Vagina (tissue), 2 donors: Measurements from ENCODE around the gene SMC6. TPM values are rescaled to one million over a fixed set of nuclear protein-coding genes. Genes with fewer than 3 reads are reported as not detected.

ENCODE experiments used
- DNase-seq, 2 donors: peaks; one replicate each; pipeline ENCODE4 v3.0.0-alpha.2; 2017; ENCODE audit errors: extremely low spot score in 2 of 2
- H3K27ac ChIP-seq: fragments of 200-600 bp; sonication (generic); one replicate; pipeline ENCODE4 v1.5.1; 2019
- H3K27me3 ChIP-seq: fragments of 200-600 bp; sonication (generic); one replicate; pipeline ENCODE4 v1.5.1; 2019
- H3K36me3 ChIP-seq, 2 donors: fragments of 200-600 bp; sonication (generic); one replicate each; pipeline ENCODE4 v1.5.1; 2017 to 2019
- H3K4me1 ChIP-seq: fragments of 200-600 bp; sonication (generic); one replicate; pipeline ENCODE4 v1.5.1; 2019
- H3K4me3 ChIP-seq, 2 donors: fragments of 200-600 bp; sonication (generic); 1 replicate in 1 of 2; 2 replicates in 1 of 2; pipeline ENCODE4 v1.5.1; 2016 to 2019
- H3K9me3 ChIP-seq: fragments of 200-600 bp; sonication (generic); one replicate; pipeline ENCODE4 v1.5.1; 2019
- CTCF ChIP-seq, 3 experiments: fragments of 450-650 bp in 2 of 3; fragments of 200-600 bp in 1 of 3; sonication (generic) in 1 of 3; IDR thresholded peaks; one replicate each; pipeline ENCODE4 v1.5.1; 2017 to 2019; ENCODE audit warnings: antibody characterized with exemption in 3 of 3, mild to moderate bottlenecking in 2 of 3, moderate library complexity in 2 of 3
- POLR2A ChIP-seq, 2 donors: fragments of 450-650 bp; IDR thresholded peaks; one replicate each; pipeline ENCODE4 v1.6.1; 2017; ENCODE audit warnings: antibody characterized with exemption in 2 of 2, mild to moderate bottlenecking in 2 of 2, moderate library complexity in 2 of 2
- POLR2AphosphoS5 ChIP-seq, 2 donors: sonication (generic); formaldehyde crosslinking; IDR thresholded peaks; one replicate each; pipeline ENCODE4 v1.9.0; 2017; ENCODE audit warnings: antibody characterized with exemption in 2 of 2, mild to moderate bottlenecking in 2 of 2, low read depth in 1 of 2; ENCODE audit not compliant: insufficient read depth in 1 of 2
- intact Hi-C: fragments of 100-400 bp; cut with DNase I; formaldehyde crosslinking; loops from one replicate; pipeline ENCODE4 v1.15.1; 2023
- total RNA-seq: library from RNA; depleted of rRNA; stranded (reverse); fragments of >200 nt; gene quantifications from one replicate; pipeline ENCODE4 v1.2.3, GENCODE V29; 2016

Gene SMC6
- total RNA-seq, 1 donor from 2014 or later = 33.6 TPM

DNA sequence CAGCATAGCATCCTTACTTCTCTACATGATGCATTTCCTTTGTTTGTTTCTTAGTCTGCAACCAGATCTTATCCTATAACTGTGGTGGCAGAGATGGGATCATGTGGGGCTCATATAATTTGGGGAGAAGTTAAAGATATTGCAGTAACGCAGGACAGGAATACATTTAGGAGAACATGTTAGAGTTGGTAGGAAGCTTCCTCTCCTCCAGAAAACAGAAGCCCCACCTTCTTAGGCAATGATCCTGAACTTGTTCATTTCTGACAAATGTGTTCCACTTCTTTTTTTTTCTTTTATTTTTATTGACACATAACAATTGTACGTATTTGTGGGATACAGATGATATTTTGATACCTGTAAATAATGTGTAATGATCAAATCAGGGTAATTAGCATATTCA lies 113.2 kb downstream of the SMC6 start:
- no peak overlapping the region for H3K4me3 ChIP-seq
- intact Hi-C loops = no loop called here
- no peak for DNase-seq

DNA sequence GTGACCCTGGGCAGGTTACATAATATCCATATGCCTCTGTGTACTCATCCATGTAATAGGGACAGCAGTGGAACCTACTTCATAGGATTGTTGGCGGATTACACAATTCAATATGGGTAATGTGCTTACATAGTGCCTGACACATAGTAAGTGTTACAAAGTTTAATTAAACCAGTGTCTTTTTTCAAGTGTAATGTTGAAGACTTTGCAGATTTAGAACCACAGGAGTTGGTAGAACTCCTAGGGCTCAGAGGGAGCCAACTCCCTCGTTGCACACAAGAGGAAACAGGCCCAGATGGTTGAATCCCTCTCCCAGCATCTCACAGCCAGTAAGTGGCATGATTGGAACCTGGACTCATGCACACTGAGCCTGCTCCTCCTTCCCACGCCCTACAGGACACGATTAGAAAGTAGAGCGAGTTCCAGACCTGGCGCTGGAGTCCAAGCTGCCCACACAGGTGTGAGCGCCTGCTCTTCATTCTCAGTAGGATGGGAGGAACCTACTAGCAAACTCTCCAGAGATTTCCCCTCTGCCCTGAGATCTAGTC lies 115.3 kb downstream of the SMC6 start:
- peaks cover 9% of the 10 kb centered on the region for H3K4me1 ChIP-seq
- no peaks in the 10 kb centered on the region for H3K9me3 ChIP-seq
- no peaks in the 10 kb centered on the region for H3K36me3 ChIP-seq
- H3K27me3 ChIP-seq = no peaks in the 10 kb centered on the region
- H3K27ac ChIP-seq = no peak overlapping the region
- intact Hi-C loops = no loop called here
- DNase-seq = no peak
- no peak overlapping the region for H3K4me3 ChIP-seq
- TF ChIP-seq POLR2A (IDR thresholded peaks at IDR 0.05) (no peak), POLR2AphosphoS5 (IDR thresholded peaks at IDR 0.05; ENCODE audit: insufficient read depth in 1 of 2, low read depth in 1 of 2) (no peak), CTCF (IDR thresholded peaks at IDR 0.05) (no peak)

More for the DNA sequence above, 113.2 kb downstream of the SMC6 start:
- no peak for TF ChIP-seq POLR2A (IDR thresholded peaks at IDR 0.05)
- Histone ChIP-seq H3K9me3 (no peaks in the 10 kb centered on the region), H3K27me3 (no peaks in the 10 kb centered on the region), H3K4me1 (peaks cover 27% of the 10 kb centered on the region), H3K36me3 (no peaks in the 10 kb centered on the region), H3K27ac (no peak overlapping the region)

DNA sequence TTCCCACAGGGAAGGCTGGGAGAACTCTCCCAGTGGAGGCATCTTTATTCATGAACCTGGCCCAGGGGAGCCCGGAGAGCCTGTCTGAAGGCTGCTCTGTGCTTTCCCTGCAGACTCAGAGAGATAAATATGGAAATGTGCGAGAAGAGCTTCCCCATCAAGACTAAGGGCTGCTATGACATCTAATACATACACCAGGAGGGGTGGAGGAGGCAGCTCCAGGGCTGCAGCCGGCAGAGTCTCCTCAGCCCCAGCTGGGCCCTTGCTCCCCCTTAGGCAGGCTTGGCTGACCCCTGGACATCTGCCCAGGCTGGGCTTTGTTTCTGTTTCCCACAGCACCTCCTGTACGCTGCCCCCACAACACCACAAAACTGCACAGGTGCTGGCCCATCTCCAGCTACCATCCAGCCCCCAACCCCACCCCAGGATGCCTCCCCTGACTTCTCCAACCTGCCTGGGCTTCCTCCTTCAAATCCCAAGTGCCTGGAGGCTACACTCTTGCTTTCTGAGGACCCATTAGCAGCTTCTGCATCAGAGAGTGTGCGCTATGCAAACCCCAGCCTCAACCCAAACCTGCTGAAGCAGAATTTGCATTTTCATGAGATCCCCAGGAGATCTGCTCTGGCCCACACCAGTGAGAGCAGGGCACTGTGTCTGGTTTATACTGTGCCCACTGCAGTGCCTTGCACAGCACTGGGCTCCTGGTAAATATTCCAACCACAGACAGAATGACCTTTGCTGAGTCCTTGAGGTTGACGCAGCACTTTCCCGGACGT lies 116.3 kb downstream of the SMC6 start:
- no peak for TF ChIP-seq POLR2AphosphoS5 (IDR thresholded peaks at IDR 0.05; ENCODE audit: insufficient read depth in 1 of 2, low read depth in 1 of 2)
- no peak for TF ChIP-seq CTCF (IDR thresholded peaks at IDR 0.05)
- TF ChIP-seq POLR2A (IDR thresholded peaks at IDR 0.05) = no peak
- no peaks in the 10 kb centered on the region for H3K36me3 ChIP-seq
- no peaks in the 10 kb centered on the region for H3K9me3 ChIP-seq
- intact Hi-C loops = no loop called here
- H3K27ac ChIP-seq = no peak overlapping the region
- H3K27me3 ChIP-seq = no peaks in the 10 kb centered on the region
- DNase-seq = no peak
- H3K4me1 ChIP-seq = no peaks in the 10 kb centered on the region
- no peak overlapping the region for H3K4me3 ChIP-seq

DNA sequence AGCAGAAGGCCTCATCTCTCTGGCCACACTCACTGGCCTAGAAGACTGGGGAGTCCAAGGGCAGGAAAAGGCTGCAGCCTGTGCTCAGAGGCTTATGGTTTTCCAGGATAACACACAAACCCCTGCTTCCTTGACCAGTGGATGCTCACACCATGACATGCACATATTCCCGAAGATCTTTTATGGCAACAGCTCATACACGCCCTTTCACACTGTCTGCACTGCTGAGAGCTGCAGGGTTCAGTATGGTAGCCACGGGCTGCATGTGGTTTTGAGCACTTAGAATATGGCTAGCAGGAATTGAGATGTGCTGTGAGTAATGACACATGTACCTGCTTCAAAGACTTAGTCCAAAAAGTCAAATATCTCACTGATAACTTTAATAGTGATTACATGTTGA lies 117.4 kb downstream of the SMC6 start:
- no peaks in the 10 kb centered on the region for H3K27me3 ChIP-seq
- intact Hi-C loops = no loop called here
- H3K27ac ChIP-seq = no peak overlapping the region
- H3K36me3 ChIP-seq = no peaks in the 10 kb centered on the region
- H3K4me1 ChIP-seq = no peaks in the 10 kb centered on the region
- H3K4me3 ChIP-seq = no peak overlapping the region
- H3K9me3 ChIP-seq = no peaks in the 10 kb centered on the region
- DNase-seq = no peak
- no peak for TF ChIP-seq POLR2A (IDR thresholded peaks at IDR 0.05)
- no peak for TF ChIP-seq POLR2AphosphoS5 (IDR thresholded peaks at IDR 0.05; ENCODE audit: insufficient read depth in 1 of 2, low read depth in 1 of 2)
- no peak for TF ChIP-seq CTCF (IDR thresholded peaks at IDR 0.05)

GRCh38 chr2:17634997-17635396 lies 118.6 kb downstream of the SMC6 start:
- H3K27me3 ChIP-seq = no peaks in the 10 kb centered on the region
- intact Hi-C loops = no loop called here
- TF ChIP-seq POLR2A (IDR thresholded peaks at IDR 0.05) (no peak), CTCF (IDR thresholded peaks at IDR 0.05) (no peak), POLR2AphosphoS5 (IDR thresholded peaks at IDR 0.05; ENCODE audit: insufficient read depth in 1 of 2, low read depth in 1 of 2) (no peak)
- no peaks in the 10 kb centered on the region for H3K9me3 ChIP-seq
- no peak for DNase-seq
- H3K27ac ChIP-seq = no peak overlapping the region
- no peaks in the 10 kb centered on the region for H3K4me1 ChIP-seq
- no peaks in the 10 kb centered on the region for H3K36me3 ChIP-seq
- no peak overlapping the region for H3K4me3 ChIP-seq
